ENCODE measurements around the gene NAT9.
A peak's percentile ranks its signal among the peaks of the same experiment; 100 is the strongest.

Gene NAT9

GRCh38 chr17:74819801-74820436 lies 43.8 kb upstream of the NAT9 start:
- no peak overlapping the region for H3K4me3 ChIP-seq (ENCODE audit: control insufficient read depth, low read depth, low read length)
- TF ChIP-seq CTCF (IDR thresholded peaks at IDR 0.05; ENCODE audit: control insufficient read depth, insufficient read depth, low read depth, low read length, missing control alignments): no peak
- DNase-seq (ENCODE audit: low read depth): no peak

- no peak for TF ChIP-seq CTCF (IDR thresholded peaks at IDR 0.05; ENCODE audit: control insufficient read depth, insufficient read depth, low read depth, low read length, missing control alignments)
- H3K4me3 ChIP-seq (ENCODE audit: control insufficient read depth, low read depth, low read length): no peak overlapping the region
- no peak for DNase-seq (ENCODE audit: low read depth)
Observed at GRCh38 chr17:74818291-74818938, 42.3 kb upstream of the NAT9 start.

- DNase-seq (ENCODE audit: low read depth): no peak
- no peak overlapping the region for H3K4me3 ChIP-seq (ENCODE audit: control insufficient read depth, low read depth, low read length)
- TF ChIP-seq CTCF (IDR thresholded peaks at IDR 0.05; ENCODE audit: control insufficient read depth, insufficient read depth, low read depth, low read length, missing control alignments): no peak
Observed at GRCh38 chr17:74816905-74817620, 40.9 kb upstream of the NAT9 start.

GRCh38 chr17:74815550-74816370 lies 39.6 kb upstream of the NAT9 start:
- H3K4me3 ChIP-seq (ENCODE audit: control insufficient read depth, low read depth, low read length): no peak overlapping the region
- DNase-seq (ENCODE audit: low read depth): no peak
- peak; percentile 24 for TF ChIP-seq CTCF (IDR thresholded peaks at IDR 0.05; ENCODE audit: control insufficient read depth, insufficient read depth, low read depth, low read length, missing control alignments)

GRCh38 chr17:74815067-74815466 lies 38.9 kb upstream of the NAT9 start:
- H3K4me3 ChIP-seq (ENCODE audit: control insufficient read depth, low read depth, low read length): no peak overlapping the region
- no peak for DNase-seq (ENCODE audit: low read depth)
- TF ChIP-seq CTCF (IDR thresholded peaks at IDR 0.05; ENCODE audit: control insufficient read depth, insufficient read depth, low read depth, low read length, missing control alignments): no peak

GRCh38 chr17:74814453-74814852 lies 38.3 kb upstream of the NAT9 start:
- no peak overlapping the region for H3K4me3 ChIP-seq (ENCODE audit: control insufficient read depth, low read depth, low read length)
- no peak for DNase-seq (ENCODE audit: low read depth)
- TF ChIP-seq CTCF (IDR thresholded peaks at IDR 0.05; ENCODE audit: control insufficient read depth, insufficient read depth, low read depth, low read length, missing control alignments): no peak
